A673 (cell line): ENCODE data around the gene SF3B1. TPM values are rescaled to one million over a fixed set of nuclear protein-coding genes. Genes with fewer than 3 reads are reported as not detected.
A peak's percentile ranks its signal among the peaks of the same experiment; 100 is the strongest.

ENCODE experiments used
- BruUV-seq: library from RNA; stranded (reverse); fragments of 400-500 nt; replicated peaks from 2 replicates; lab custom pipeline; 2021; lab: Mats Ljungman, UMichigan
- CTCF ChIA-PET: fragments of 300-600 bp; sonication (Branson Sonifier 250); formaldehyde crosslinking; loops from one replicate; lab custom pipeline; 2022; ENCODE audit warnings: antibody characterized with exemption; lab: Charles Lee
- POLR2A ChIA-PET: fragments of 300-600 bp; sonication (Branson Sonifier 250); formaldehyde crosslinking; loops from one replicate; lab custom pipeline; 2022; ENCODE audit warnings: antibody characterized with exemption; ENCODE audit not compliant: low non-redundant PET; lab: Charles Lee
- DNase-seq: peaks from one replicate; pipeline ENCODE4 v3.0.0-alpha.2; 2015; ENCODE audit warnings: low spot score
- H3K27ac ChIP-seq: fragments of 200-600 bp; sonication (generic); 2 replicates; pipeline ENCODE4 v1.5.1; 2016; ENCODE audit warnings: mixed run types, low read depth, mild to moderate bottlenecking, mixed read lengths, antibody characterized with exemption, low read length; ENCODE audit not compliant: poor library complexity, severe bottlenecking
- H3K27me3 ChIP-seq: fragments of 200-600 bp; sonication (generic); replicated peaks from 2 replicates; pipeline ENCODE4 v1.6.1; 2017; ENCODE audit warnings: mixed run types, low read depth, mild to moderate bottlenecking, mixed read lengths, antibody characterized with exemption, low read length; ENCODE audit not compliant: insufficient read depth, poor library complexity
- H3K36me3 ChIP-seq: fragments of 200-600 bp; sonication (generic); 2 replicates; pipeline ENCODE4 v1.6.1; 2016; ENCODE audit warnings: mixed run types, mild to moderate bottlenecking, mixed read lengths, antibody characterized with exemption, low read length; ENCODE audit not compliant: insufficient read depth, poor library complexity, severe bottlenecking
- H3K4me1 ChIP-seq: fragments of 200-600 bp; sonication (generic); 2 replicates; pipeline ENCODE4 v1.6.1; 2017; ENCODE audit warnings: mixed run types, mild to moderate bottlenecking, mixed read lengths, antibody characterized with exemption, low read length; ENCODE audit not compliant: insufficient read depth, poor library complexity, severe bottlenecking
- H3K4me3 ChIP-seq: fragments of 200-600 bp; sonication (generic); 2 replicates; pipeline ENCODE4 v1.5.1; 2016; ENCODE audit warnings: low read depth, mixed run types, mild to moderate bottlenecking, mixed read lengths, low read length; ENCODE audit not compliant: poor library complexity, severe bottlenecking
- H3K9me3 ChIP-seq: fragments of 200-600 bp; sonication (generic); 2 replicates; pipeline ENCODE4 v1.6.1; 2016; ENCODE audit warnings: mixed run types, low read depth, mild to moderate bottlenecking, mixed read lengths, antibody characterized with exemption, low read length; ENCODE audit not compliant: poor library complexity, severe bottlenecking
- CTCF ChIP-seq: fragments of 300-800, 200-600 bp; sonication (generic); conservative IDR thresholded peaks from 2 replicates; pipeline ENCODE4 v1.5.1; 2017; ENCODE audit warnings: low read depth, mild to moderate bottlenecking, antibody characterized with exemption, low read length, moderate library complexity, mixed read lengths
- EZH2 ChIP-seq: fragments of 200-600 bp; sonication (generic); IDR thresholded peaks from 2 replicates; pipeline ENCODE4 v1.6.1; 2017; ENCODE audit warnings: borderline replicate concordance, low read depth, mild to moderate bottlenecking, mixed read lengths, antibody characterized with exemption, low read length; ENCODE audit not compliant: poor library complexity, severe bottlenecking
- intact Hi-C: fragments of 100-400 bp; cut with micrococcal nuclease; formaldehyde crosslinking; loops from one replicate; pipeline ENCODE4 v1.10.0; 2022; ENCODE audit not compliant: unreplicated experiment
- total RNA-seq: library from RNA; stranded (reverse); gene quantifications from 2 replicates; pipeline ENCODE4 v1.2.3, GENCODE V29; 2021

SF3B1 gene
- total RNA-seq, 1 experiment from 2014 or later = 287 TPM

DNA sequence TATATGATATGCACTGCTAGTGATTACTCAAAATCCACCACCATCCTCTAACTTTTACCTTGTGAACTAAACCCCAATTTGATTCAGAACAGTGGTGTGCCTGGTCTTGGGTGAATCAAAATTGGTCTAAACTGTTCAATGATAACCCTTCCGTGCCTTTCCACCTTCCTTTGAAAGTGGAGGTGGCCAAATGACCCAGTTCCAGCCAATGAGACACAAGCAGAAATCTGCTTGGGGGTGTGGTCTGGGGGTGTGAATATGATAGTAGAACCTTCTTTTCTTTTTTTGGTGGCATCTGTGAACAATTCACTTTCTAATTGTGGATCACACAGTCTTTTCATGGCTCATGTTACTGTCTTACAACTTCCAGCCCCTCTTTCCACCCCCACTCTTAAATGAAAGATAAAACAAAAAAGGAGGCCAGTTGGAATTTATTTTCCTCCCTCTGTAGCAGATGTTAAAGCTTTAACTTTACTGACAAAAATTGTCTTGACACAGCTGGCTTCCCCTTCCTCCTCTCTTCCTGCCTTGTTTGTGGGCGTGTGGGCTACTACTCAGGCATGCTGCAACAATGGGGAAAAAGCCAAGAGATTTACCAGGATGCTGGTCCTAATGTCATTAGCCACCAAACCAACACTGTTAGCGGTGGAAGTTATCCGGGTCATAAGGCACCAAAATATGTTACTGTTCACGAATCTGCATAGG lies 65.4 kb downstream of the SF3B1 start:
- no TSS peak for BruUV-seq
- no peaks in the 10 kb centered on the region for H3K9me3 ChIP-seq
- ChIA-PET POLR2A (no interaction called here), CTCF (interaction anchor here (0.5 kb wide), 1 partner anchor 38 kb away, joined by 5 read pairs; no protein-coding TSS in a partner anchor)
- peaks cover 7% of the 10 kb centered on the region for H3K4me1 ChIP-seq
- no peak overlapping the region for H3K4me3 ChIP-seq
- TF ChIP-seq CTCF (no peak), EZH2 (no peak)
- peak; percentile 25 for DNase-seq
- no peaks in the 10 kb centered on the region for H3K36me3 ChIP-seq
- H3K27ac ChIP-seq = no peak overlapping the region
- no peaks in the 10 kb centered on the region for H3K27me3 ChIP-seq
- intact Hi-C loops = no loop called here

GRCh38 chr2:197368412-197368811 lies 66.4 kb downstream of the SF3B1 start:
- TF ChIP-seq EZH2 = no peak
- TF ChIP-seq CTCF = no peak
- DNase-seq = no peak
- ChIA-PET POLR2A (no interaction called here), CTCF (no interaction called here)
- Histone ChIP-seq H3K27me3 (no peaks in the 10 kb centered on the region), H3K9me3 (no peaks in the 10 kb centered on the region), H3K4me1 (peaks cover 7% of the 10 kb centered on the region), H3K4me3 (no peak overlapping the region), H3K27ac (no peak overlapping the region), H3K36me3 (no peaks in the 10 kb centered on the region)
- intact Hi-C loops = no loop called here
- BruUV-seq = no TSS peak

DNA sequence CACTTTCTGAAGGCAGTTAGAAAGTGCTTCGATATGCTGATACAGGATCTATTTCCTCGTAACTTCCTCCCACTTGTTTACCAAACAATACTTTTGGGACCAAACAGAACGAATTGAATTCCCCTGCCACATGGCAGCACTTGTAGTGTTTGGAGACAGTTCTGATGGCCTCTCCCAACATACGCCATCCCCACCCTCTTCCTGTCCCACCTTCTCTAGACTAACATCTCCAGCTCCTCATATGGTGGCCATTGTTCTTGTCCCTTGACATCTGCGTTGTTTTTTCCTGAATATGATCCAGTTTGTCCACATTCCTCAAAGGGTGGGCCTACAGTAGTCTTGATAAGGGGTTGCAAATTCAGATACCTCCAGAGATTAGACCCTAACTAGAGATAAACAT lies 70.8 kb downstream of the SF3B1 start:
- no TSS peak for BruUV-seq
- Histone ChIP-seq H3K27ac (no peak overlapping the region), H3K27me3 (no peaks in the 10 kb centered on the region), H3K4me3 (no peak overlapping the region), H3K36me3 (no peaks in the 10 kb centered on the region), H3K9me3 (no peaks in the 10 kb centered on the region), H3K4me1 (no peaks in the 10 kb centered on the region)
- POLR2A ChIA-PET = no interaction called here
- intact Hi-C loops = no loop called here
- DNase-seq = no peak
- CTCF ChIA-PET = no interaction called here
- TF ChIP-seq CTCF (no peak), EZH2 (no peak)
